ENCODE data around the gene CALML5. TPM values are rescaled to one million over a fixed set of nuclear protein-coding genes. Genes with fewer than 3 reads are reported as not detected.

CALML5 gene
- total and polyA plus RNA-seq, 5 donors from 2014 or later: not detected

DNA sequence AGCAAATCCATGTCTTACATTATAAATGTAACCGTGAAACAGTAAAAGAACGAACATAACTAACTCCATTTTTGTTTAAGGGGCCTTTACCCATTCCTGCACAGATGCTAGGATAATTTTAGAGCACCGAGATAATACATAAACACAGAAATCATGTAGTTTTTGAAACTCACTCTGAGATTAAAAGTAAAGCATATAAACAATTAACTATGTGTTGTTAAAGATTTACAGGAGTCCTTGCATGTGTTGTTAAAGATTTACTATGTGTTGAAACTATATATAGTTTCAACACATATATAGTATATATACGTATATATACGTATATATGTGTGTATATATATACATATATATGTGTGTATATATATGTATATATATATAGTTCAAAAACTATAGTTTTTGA, 18.2 kb upstream of the CALML5 start:
- Mint-ChIP-seq H3K36me3 (no peaks in the 10 kb centered on the region), H3K27ac (no peak overlapping the region), H3K4me1 (peaks cover 0 to 6% (median 2%) of the 10 kb centered on the region in 4 donors), H3K4me3 (no peak overlapping the region), H3K27me3 (peaks cover 10% of the 10 kb centered on the region), H3K9me3 (peaks cover 0 to 4% (median 0%) of the 10 kb centered on the region in 7 donors)
- H3K9me3 ChIP-seq (ENCODE audit: control insufficient read depth in 2 of 2, low read length in 2 of 2): no peaks in the 10 kb centered on the region
- H3K27ac ChIP-seq (ENCODE audit: insufficient read depth, low read length, poor library complexity, severe bottlenecking): no peak overlapping the region
- ATAC-seq (ENCODE audit: low read depth in 2 of 2): no peak
- DNase-seq: no peak
- H3K4me1 ChIP-seq (ENCODE audit: control insufficient read depth, insufficient read depth, low read length, poor library complexity, severe bottlenecking): no peaks in the 10 kb centered on the region
- peaks cover 3% of the 10 kb centered on the region for H3K27me3 ChIP-seq (ENCODE audit: control insufficient read depth, insufficient read depth, low read length)
- no peaks in the 10 kb centered on the region for H3K36me3 ChIP-seq (ENCODE audit: control insufficient read depth, insufficient read depth, low read length)
- no peak overlapping the region for H3K4me3 ChIP-seq (ENCODE audit: low read depth, low read length)

GRCh38 chr10:5515948-5516761, 16.8 kb upstream of the CALML5 start:
- no peaks in the 10 kb centered on the region for H3K36me3 ChIP-seq (ENCODE audit: control insufficient read depth, insufficient read depth, low read length)
- ATAC-seq (ENCODE audit: low read depth in 2 of 2) (no peak), DNase-seq (no peak)
- no peaks in the 10 kb centered on the region for H3K27me3 ChIP-seq (ENCODE audit: control insufficient read depth, insufficient read depth, low read length)
- H3K27ac Mint-ChIP-seq: no peak overlapping the region
- no peaks in the 10 kb centered on the region for H3K9me3 ChIP-seq (ENCODE audit: control insufficient read depth in 2 of 2, low read length in 2 of 2)
- peaks cover 4% of the 10 kb centered on the region for H3K27me3 Mint-ChIP-seq
- no peaks in the 10 kb centered on the region for H3K4me1 ChIP-seq (ENCODE audit: control insufficient read depth, insufficient read depth, low read length, poor library complexity, severe bottlenecking)
- H3K4me3 ChIP-seq (ENCODE audit: low read depth, low read length): no peak overlapping the region
- H3K27ac ChIP-seq (ENCODE audit: insufficient read depth, low read length, poor library complexity, severe bottlenecking): no peak overlapping the region
- no peaks in the 10 kb centered on the region for H3K36me3 Mint-ChIP-seq
- H3K9me3 Mint-ChIP-seq: peaks cover 0 to 4% (median 0%) of the 10 kb centered on the region in 7 donors
- no peak overlapping the region for H3K4me3 Mint-ChIP-seq
- H3K4me1 Mint-ChIP-seq: peaks cover 0 to 6% (median 2%) of the 10 kb centered on the region in 4 donors

- Mint-ChIP-seq H3K4me3 (no peak overlapping the region), H3K9me3 (peaks cover 0 to 4% (median 0%) of the 10 kb centered on the region in 7 donors), H3K27ac (no peak overlapping the region), H3K4me1 (peaks cover 0 to 6% (median 2%) of the 10 kb centered on the region in 4 donors), H3K27me3 (peaks cover 9% of the 10 kb centered on the region), H3K36me3 (no peaks in the 10 kb centered on the region)
- no peak overlapping the region for H3K4me3 ChIP-seq (ENCODE audit: low read depth, low read length)
- H3K27me3 ChIP-seq (ENCODE audit: control insufficient read depth, insufficient read depth, low read length): no peaks in the 10 kb centered on the region
- no peaks in the 10 kb centered on the region for H3K4me1 ChIP-seq (ENCODE audit: control insufficient read depth, insufficient read depth, low read length, poor library complexity, severe bottlenecking)
- no peak for DNase-seq
- H3K27ac ChIP-seq (ENCODE audit: insufficient read depth, low read length, poor library complexity, severe bottlenecking): no peak overlapping the region
- H3K9me3 ChIP-seq (ENCODE audit: control insufficient read depth in 2 of 2, low read length in 2 of 2): no peaks in the 10 kb centered on the region
- no peaks in the 10 kb centered on the region for H3K36me3 ChIP-seq (ENCODE audit: control insufficient read depth, insufficient read depth, low read length)
- ATAC-seq (ENCODE audit: low read depth in 2 of 2): no peak
These were observed 15.0 kb upstream of the CALML5 start for GRCh38 chr10:5514226-5514850.

- Histone ChIP-seq H3K36me3 (ENCODE audit: control insufficient read depth, insufficient read depth, low read length) (no peaks in the 10 kb centered on the region), H3K27ac (ENCODE audit: insufficient read depth, low read length, poor library complexity, severe bottlenecking) (no peak overlapping the region), H3K9me3 (ENCODE audit: control insufficient read depth in 2 of 2, low read length in 2 of 2) (no peaks in the 10 kb centered on the region), H3K4me3 (ENCODE audit: low read depth, low read length) (no peak overlapping the region), H3K4me1 (ENCODE audit: control insufficient read depth, insufficient read depth, low read length, poor library complexity, severe bottlenecking) (no peaks in the 10 kb centered on the region), H3K27me3 (ENCODE audit: control insufficient read depth, insufficient read depth, low read length) (no peaks in the 10 kb centered on the region)
- H3K36me3 Mint-ChIP-seq: no peaks in the 10 kb centered on the region
- no peak for DNase-seq
- H3K9me3 Mint-ChIP-seq: peaks cover 0 to 3% (median 0%) of the 10 kb centered on the region in 7 donors
- peak overlapping the region in 1 of 3 donors; percentile 52 for H3K27ac Mint-ChIP-seq
- no peak overlapping the region for H3K4me3 Mint-ChIP-seq
- peaks cover 8% of the 10 kb centered on the region for H3K27me3 Mint-ChIP-seq
- no peak for ATAC-seq (ENCODE audit: low read depth in 2 of 2)
- peaks cover 0 to 6% (median 2%) of the 10 kb centered on the region in 4 donors for H3K4me1 Mint-ChIP-seq
These were observed 13.7 kb upstream of the CALML5 start for GRCh38 chr10:5512881-5513612.

GRCh38 chr10:5512331-5512730, 13.0 kb upstream of the CALML5 start:
- H3K36me3 ChIP-seq (ENCODE audit: control insufficient read depth, insufficient read depth, low read length): no peaks in the 10 kb centered on the region
- no peaks in the 10 kb centered on the region for H3K36me3 Mint-ChIP-seq
- no peaks in the 10 kb centered on the region for H3K27me3 ChIP-seq (ENCODE audit: control insufficient read depth, insufficient read depth, low read length)
- no peak overlapping the region for H3K4me3 Mint-ChIP-seq
- H3K27me3 Mint-ChIP-seq: peaks cover 8% of the 10 kb centered on the region
- no peak overlapping the region for H3K27ac ChIP-seq (ENCODE audit: insufficient read depth, low read length, poor library complexity, severe bottlenecking)
- H3K4me1 Mint-ChIP-seq: peaks cover 0 to 6% (median 2%) of the 10 kb centered on the region in 4 donors
- DNase-seq (no peak), ATAC-seq (ENCODE audit: low read depth in 2 of 2) (no peak)
- no peak overlapping the region for H3K4me3 ChIP-seq (ENCODE audit: low read depth, low read length)
- no peak overlapping the region for H3K27ac Mint-ChIP-seq
- no peaks in the 10 kb centered on the region for H3K4me1 ChIP-seq (ENCODE audit: control insufficient read depth, insufficient read depth, low read length, poor library complexity, severe bottlenecking)
- H3K9me3 ChIP-seq (ENCODE audit: control insufficient read depth in 2 of 2, low read length in 2 of 2): no peaks in the 10 kb centered on the region
- H3K9me3 Mint-ChIP-seq: peaks cover 0 to 3% (median 0%) of the 10 kb centered on the region in 7 donors

DNA sequence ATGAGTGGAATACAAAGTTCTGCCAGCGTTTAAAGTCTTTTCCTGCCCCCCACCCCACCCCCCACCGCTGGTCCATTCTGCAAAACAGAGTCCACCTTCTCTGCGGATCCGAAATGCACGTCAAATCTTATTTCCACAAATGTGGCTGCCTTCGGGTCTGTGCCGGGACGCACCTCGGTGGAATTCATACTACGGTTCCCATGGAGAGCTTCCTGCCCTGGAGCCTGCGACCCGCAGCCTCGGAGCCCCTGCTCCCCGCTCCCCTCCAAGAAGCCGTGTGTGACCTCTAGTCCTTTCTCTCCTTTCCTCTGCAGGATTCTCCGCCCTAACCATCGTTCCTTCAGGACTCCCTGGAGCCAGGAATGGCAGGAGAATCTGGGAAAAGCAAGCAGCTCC, 12.5 kb upstream of the CALML5 start:
- Histone ChIP-seq H3K4me1 (ENCODE audit: control insufficient read depth, insufficient read depth, low read length, poor library complexity, severe bottlenecking) (no peaks in the 10 kb centered on the region), H3K36me3 (ENCODE audit: control insufficient read depth, insufficient read depth, low read length) (no peaks in the 10 kb centered on the region), H3K27me3 (ENCODE audit: control insufficient read depth, insufficient read depth, low read length) (no peaks in the 10 kb centered on the region), H3K4me3 (ENCODE audit: low read depth, low read length) (no peak overlapping the region), H3K27ac (ENCODE audit: insufficient read depth, low read length, poor library complexity, severe bottlenecking) (no peak overlapping the region), H3K9me3 (ENCODE audit: control insufficient read depth in 2 of 2, low read length in 2 of 2) (no peaks in the 10 kb centered on the region)
- DNase-seq (no peak), ATAC-seq (ENCODE audit: low read depth in 2 of 2) (no peak)
- H3K27me3 Mint-ChIP-seq: peaks cover 8% of the 10 kb centered on the region
- H3K36me3 Mint-ChIP-seq: no peaks in the 10 kb centered on the region
- peaks cover 0 to 6% (median 2%) of the 10 kb centered on the region in 4 donors for H3K4me1 Mint-ChIP-seq
- peaks cover 0 to 3% (median 0%) of the 10 kb centered on the region in 7 donors for H3K9me3 Mint-ChIP-seq
- no peak overlapping the region for H3K4me3 Mint-ChIP-seq
- H3K27ac Mint-ChIP-seq: no peak overlapping the region

DNA sequence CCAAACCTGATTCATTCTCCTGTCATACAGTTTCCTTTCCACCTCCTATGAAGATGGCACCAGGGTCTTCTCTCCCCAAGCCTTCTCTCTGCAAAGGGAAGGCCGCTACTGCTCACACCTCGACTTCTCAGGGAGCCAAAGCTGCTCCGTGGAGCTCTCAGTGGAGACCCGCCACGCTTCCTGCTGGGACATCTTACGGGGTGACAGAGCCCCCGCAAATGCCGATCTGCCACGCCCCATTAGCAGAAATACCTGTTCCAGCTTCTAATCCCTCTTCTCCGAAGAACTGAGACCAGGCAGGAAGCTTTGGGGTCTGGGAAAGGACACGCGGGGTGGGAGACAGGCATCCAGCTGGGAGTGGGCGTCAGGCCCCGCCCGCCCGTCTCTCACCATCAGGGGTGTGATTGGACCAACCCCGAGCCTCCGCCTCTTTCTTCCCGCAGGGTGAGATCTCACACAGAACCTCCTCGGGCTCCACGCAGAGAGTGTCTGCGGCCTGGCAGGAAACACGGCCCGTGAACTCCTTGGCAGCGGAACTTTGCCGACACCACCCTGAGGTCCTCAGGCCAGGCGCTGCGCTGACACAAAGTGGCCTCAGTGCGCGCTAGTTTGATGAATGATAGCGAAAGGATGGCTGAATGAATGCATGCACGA, 12.0 kb upstream of the CALML5 start:
- Histone ChIP-seq H3K4me3 (ENCODE audit: low read depth, low read length) (no peak overlapping the region), H3K36me3 (ENCODE audit: control insufficient read depth, insufficient read depth, low read length) (no peaks in the 10 kb centered on the region), H3K9me3 (ENCODE audit: control insufficient read depth in 2 of 2, low read length in 2 of 2) (no peaks in the 10 kb centered on the region), H3K27ac (ENCODE audit: insufficient read depth, low read length, poor library complexity, severe bottlenecking) (no peak overlapping the region), H3K4me1 (ENCODE audit: control insufficient read depth, insufficient read depth, low read length, poor library complexity, severe bottlenecking) (no peaks in the 10 kb centered on the region), H3K27me3 (ENCODE audit: control insufficient read depth, insufficient read depth, low read length) (no peaks in the 10 kb centered on the region)
- ATAC-seq (ENCODE audit: low read depth in 2 of 2): no peak
- Mint-ChIP-seq H3K27me3 (peaks cover 8% of the 10 kb centered on the region), H3K27ac (no peak overlapping the region), H3K36me3 (no peaks in the 10 kb centered on the region), H3K9me3 (peaks cover 0 to 2% (median 0%) of the 10 kb centered on the region in 7 donors), H3K4me1 (peaks cover 0 to 6% (median 2%) of the 10 kb centered on the region in 4 donors), H3K4me3 (no peak overlapping the region)
- no peak for DNase-seq
